Left forelimb (tissue), 1 donor: ENCODE results near the gene DNAJC21.
A peak's percentile ranks its signal among the peaks of the same experiment; 100 is the strongest.

Experiments
- DNase-seq: peaks from one replicate; pipeline ENCODE4 v3.0.0-alpha.2; 2018; ENCODE audit warnings: low spot score

Gene DNAJC21

GRCh38 chr5:34982823-34983222 lies 53.5 kb downstream of the DNAJC21 start:
- no peak for DNase-seq

DNA sequence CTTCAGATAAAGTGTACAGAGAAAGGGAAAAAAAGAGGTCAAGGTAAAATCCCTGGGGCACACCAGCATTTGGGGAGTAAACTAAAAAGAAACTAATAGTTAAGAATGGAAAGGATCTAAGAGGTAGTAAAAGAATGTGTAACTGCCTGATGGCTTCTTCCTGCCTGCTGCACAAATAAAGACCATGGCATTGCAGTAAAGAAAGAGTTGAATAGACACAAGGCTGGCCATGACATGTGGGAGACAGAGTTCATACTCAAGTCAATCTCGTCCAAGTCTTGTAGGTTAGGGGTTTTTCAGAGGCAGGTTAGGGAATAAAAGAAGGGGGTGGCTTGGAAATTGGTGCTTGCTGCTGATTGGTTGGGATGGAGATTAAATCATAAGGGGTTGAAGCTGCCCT lies 57.6 kb downstream of the DNAJC21 start:
- DNase-seq: no peak

DNA sequence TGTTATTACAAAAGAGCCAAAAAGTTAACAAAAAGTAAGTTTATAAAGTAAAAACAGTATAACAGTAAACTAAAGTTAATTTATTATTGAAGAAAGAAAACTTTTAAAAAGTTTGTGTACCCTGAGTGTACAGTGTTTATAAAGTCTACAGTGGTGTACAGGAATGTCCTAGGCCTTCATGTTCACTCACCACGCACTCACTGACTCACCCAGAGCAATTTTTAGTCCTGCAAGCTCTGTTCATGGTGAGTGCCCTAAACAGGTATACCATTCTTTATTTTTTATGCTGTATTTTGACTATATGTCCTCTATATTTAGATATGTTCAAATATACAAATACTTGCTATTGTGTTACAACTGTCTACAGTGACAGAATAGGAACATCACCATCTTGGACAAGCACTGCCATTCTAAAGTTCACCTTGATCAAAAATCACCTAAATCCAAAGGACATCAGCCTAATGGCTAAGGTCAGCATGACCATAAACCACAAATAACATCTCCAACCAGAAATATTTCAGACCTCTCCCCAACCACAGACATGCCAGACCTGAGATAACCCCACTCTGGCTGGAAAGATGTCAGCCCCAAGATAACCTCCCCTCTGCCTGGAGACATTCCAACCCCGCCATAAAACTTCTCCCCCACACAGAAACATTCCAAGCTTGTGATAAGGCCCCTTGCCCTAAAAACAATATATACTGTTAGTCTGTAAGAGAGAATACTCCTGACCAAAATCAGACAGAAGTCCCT lies 62.3 kb downstream of the DNAJC21 start:
- DNase-seq: no peak

GRCh38 chr5:34993951-34994350 lies 64.6 kb downstream of the DNAJC21 start:
- no peak for DNase-seq

GRCh38 chr5:34996261-34996660 lies 66.9 kb downstream of the DNAJC21 start:
- no peak for DNase-seq

- DNase-seq: no peak
Measured at GRCh38 chr5:34998058-34998789, 68.9 kb downstream of the DNAJC21 start.

- no peak for DNase-seq
Measured at GRCh38 chr5:35001842-35002241, 72.5 kb downstream of the DNAJC21 start.

- no peak for DNase-seq
Measured at GRCh38 chr5:35002459-35002858, 73.1 kb downstream of the DNAJC21 start.

DNA sequence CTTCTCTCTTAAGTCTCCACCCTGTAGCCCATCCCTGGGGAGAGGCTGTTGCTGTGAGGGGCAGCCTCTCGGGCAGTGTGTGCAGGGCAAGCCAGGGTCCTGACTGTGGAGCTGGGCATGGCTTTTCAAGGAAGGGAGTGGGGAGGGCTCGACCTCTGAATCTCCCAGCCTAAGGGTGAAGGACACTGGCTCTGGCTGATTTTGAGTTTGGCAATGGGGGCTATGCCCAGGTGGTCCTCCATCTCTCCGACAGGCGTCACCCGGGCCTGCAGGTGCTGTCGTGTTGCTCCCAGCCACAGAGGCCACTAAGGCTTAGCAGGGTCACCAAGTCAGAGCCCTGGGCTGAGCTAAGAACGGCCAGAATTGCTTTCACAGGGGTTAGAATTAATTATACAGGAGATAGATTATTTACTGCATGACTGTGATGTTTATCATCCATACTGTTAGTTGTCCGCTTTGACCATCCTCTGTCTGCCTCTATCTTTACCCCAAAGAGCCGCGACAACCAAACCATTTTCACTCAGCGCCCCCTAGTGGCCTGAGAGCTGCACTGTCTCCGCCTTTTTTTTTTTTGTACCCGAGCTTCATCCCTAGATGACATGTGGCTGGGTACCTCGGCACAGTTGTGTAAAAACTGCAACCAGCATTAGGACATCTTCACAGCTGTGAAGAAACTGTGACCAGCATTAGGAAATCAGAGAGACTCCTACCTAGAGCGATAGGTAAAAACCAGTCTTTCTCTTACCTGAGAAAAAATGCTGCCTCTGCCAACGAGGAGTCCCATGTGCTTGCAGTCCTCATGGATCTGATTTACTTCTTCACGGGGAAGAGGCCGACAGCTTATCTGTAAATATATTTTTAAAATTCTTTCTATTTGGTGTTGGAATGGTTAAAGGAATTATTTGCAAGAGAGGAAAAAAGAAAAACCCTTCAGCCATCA lies 73.9 kb downstream of the DNAJC21 start:
- peak; percentile 69 for DNase-seq

- no peak for DNase-seq
Measured at GRCh38 chr5:35004200-35004599, 74.8 kb downstream of the DNAJC21 start.

- DNase-seq: no peak
Measured at GRCh38 chr5:35004771-35005170, 75.4 kb downstream of the DNAJC21 start.
